GM12891 (cell line): ENCODE measurements around the gene MMP24.

Experiments
- DNase-seq: peaks from one replicate; pipeline ENCODE4 v3.0.0; 2011; ENCODE audit warnings: low spot score; ENCODE audit not compliant: insufficient read length
- FAIRE-seq: peaks from 2 replicates; lab custom pipeline; 2011; peaks lifted over from hg19 to GRCh38; lab: Jason Lieb, UNC
- PAX5 ChIP-seq: IDR thresholded peaks from 2 replicates; pipeline ENCODE4 v1.6.1; 2011; ENCODE audit warnings: low read length, moderate library complexity, mild to moderate bottlenecking; ENCODE audit not compliant: insufficient read depth, severe bottlenecking
- POLR2A ChIP-seq: IDR thresholded peaks from 2 replicates; pipeline ENCODE4 v1.6.1; 2011; ENCODE audit warnings: low read depth, low read length, control low read depth
- POLR2AphosphoS5 ChIP-seq: IDR thresholded peaks from 2 replicates; pipeline ENCODE4 v1.6.1; 2011; ENCODE audit warnings: low read depth, low read length, control low read depth
- POU2F2 ChIP-seq: IDR thresholded peaks from 2 replicates; pipeline ENCODE4 v1.6.1; 2011; ENCODE audit warnings: low read depth, mild to moderate bottlenecking, control low read depth, low read length, moderate library complexity
- SPI1 ChIP-seq: IDR thresholded peaks from 2 replicates; pipeline ENCODE4 v1.6.1; 2011; ENCODE audit warnings: low read depth, low read length, control low read depth
- TAF1 ChIP-seq: IDR thresholded peaks from 2 replicates; pipeline ENCODE4 v1.6.1; 2011; ENCODE audit warnings: low read depth, low read length, control low read depth

Gene MMP24

DNA sequence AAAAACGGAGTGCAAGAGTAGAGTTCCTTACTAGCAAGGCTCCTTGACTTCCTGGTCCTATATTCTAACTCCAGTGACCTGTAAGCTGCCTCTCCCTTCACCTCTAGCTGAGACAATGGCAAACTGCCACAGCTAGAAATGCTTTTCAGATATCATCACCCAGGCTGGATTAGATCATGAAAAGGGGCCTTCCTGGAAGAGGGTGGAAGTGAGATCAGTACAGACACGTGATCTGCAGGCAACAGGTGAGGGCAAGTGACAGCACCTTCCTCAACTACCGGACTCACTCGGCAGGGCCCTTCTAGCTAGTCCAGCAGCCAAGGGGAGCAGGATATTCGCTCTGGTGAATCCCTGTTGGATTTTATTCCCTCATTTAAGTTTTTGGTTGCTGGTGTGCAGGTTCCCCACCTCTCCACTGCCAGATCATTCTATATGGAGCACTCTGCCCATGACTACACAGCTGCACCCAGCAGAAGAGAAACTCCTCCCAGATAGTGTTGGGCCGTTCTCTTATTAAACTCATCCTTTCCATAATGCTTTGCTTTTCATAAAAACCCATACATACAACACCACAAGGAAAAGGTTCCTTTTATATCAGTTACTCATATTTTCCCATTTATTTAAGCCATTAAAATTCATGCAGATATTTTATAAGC is 92.1 kb downstream of the MMP24 start:
- TF ChIP-seq SPI1 (no peak), POLR2AphosphoS5 (no peak), PAX5 (no peak), POLR2A (no peak), TAF1 (no peak), POU2F2 (no peak)
- no peak for DNase-seq
- FAIRE-seq: no peak

DNA sequence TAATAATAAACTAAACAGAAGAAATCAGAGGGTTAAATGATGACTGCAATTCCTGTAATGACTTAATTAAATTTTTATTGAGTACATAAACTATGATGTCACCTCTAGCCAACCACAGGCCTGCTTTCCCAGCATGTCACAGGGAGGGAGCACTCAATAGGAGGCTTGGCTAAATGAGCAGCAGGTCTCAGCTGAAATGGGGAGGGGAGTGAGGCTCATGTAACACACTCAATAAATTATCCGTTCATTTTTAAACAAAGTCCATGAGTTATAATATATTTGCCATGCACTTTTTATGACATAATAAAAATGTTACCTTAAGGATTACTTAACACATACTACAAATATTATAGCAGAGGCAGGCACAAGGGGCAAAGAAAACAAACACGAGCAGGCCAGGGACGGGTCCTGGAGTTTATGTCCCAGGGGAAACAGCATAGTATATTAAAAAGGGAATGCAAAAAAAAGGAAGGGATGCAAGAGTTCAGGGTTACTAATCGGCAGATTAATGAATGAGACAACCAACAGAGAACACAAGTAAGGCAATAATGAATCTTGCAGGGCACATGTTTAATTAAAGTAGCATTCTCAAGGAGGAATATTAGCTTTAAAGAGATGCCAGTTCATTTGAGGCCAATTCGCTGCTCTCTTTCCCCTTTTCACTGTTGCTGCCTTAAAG is 92.8 kb downstream of the MMP24 start:
- no peak for DNase-seq
- TF ChIP-seq POLR2A: no peak
- TF ChIP-seq POU2F2: no peak
- FAIRE-seq: no peak

DNA sequence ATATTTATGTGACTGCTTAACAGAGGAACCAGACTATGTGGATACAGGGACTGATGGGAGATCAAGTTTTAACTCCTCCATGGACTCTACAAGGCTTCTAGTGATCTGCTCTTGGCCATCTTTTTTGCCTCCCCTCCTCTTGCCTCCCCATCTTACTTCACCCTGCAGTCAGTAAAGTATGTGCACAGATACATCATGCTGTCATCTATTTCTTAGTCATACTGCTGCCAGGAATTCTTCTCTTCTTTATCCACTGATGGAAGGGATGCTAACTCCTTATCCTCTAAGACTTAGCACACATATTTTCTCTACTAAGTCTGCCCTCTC is 93.3 kb downstream of the MMP24 start:
- FAIRE-seq: no peak
- DNase-seq: no peak
- TF ChIP-seq SPI1 (no peak), POU2F2 (no peak), PAX5 (no peak), POLR2A (no peak), TAF1 (no peak), POLR2AphosphoS5 (no peak)

DNA sequence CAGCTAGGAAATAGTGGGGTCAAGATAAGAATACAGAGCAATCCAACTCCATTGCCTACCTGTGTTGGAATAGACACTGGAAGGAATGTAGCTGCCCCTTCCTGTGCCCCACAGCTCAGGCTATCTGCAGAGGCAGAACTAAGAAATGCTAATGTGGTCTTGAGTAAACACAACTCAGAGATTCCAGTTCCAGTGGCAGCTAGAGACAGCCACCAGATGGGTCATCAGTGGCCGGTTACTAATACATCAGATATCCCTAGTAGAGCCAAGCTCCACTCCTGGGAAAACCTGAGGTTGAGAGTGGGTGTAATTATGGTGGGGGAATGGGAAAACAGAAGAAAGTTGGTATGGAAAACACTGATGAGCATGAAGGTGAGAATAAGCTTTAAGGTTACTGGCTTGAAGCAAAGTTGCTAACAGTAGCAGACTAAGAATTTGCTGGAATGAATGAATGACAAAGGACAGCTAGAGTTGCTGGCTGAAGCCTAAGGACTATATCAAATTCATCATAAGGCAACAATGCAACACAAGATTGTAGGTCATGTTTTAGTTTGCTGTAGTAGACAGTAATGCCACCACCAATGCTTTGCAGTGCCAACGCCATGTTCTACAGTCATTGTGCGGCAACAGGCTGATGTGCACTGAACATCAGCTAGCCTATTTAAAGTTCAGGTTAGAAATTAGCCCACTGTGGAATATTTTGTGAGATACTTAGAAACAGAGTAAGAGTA is 94.1 kb downstream of the MMP24 start:
- TF ChIP-seq POLR2A (no peak), PAX5 (no peak), SPI1 (no peak), POLR2AphosphoS5 (no peak), TAF1 (no peak), POU2F2 (no peak)
- FAIRE-seq: no peak
- DNase-seq: no peak

DNA sequence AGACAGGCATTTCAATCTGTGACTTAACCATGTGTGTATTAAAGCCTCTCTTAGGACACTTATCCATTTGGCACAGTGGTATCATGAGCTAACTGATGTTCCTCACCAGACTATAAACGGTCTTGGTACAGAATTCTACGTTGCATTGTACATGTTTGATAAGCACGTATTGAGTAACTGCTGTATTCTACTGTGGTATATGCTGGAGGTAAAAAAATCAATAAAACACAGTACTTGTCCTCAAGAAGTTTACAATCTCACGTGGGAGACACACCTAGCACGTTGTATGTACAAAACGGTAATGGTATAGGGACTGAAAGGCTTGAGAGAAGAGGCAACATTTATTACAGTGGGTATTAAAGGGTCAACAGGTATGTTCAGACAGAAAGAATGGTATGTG is 98.9 kb downstream of the MMP24 start:
- DNase-seq: no peak
- FAIRE-seq: no peak
- no peak for TF ChIP-seq SPI1
- no peak for TF ChIP-seq POLR2AphosphoS5
- TF ChIP-seq POU2F2: no peak
- TF ChIP-seq PAX5: no peak
- no peak for TF ChIP-seq POLR2A
- TF ChIP-seq TAF1: no peak

DNA sequence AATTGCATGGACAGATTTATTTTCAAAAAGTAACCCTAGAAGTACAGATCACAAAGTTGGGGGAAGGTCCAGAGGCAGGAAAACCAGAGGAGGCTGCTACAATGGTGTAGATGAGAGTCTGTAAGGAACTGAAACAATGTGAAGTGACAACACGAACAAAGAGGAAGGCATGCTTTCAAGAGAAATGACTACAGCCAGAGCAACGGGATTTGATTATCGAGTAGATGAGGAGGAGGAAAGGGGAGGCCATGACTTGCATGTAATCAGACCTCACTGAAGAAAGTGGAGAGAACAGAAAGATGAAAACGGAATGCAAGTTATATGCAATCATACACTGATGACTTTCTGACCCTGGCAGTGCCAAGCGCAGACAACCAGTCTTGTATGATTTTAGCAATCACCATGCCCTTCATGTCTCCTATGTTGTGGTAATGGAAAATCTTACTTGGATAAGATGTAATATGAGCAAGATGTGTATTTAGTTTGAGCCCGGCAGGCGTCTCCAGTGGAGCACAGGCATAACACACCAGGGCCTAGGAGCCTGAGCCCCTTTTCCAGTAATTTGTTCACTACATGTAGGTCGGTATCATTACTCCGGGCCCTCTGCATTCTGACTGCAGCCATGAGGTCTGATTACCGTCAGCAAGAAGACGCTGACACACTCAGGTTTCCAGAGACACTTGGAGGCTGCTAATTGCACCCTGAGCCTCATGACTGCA is 99.7 kb downstream of the MMP24 start:
- DNase-seq (no peak), FAIRE-seq (peak; percentile 16)
- TF ChIP-seq SPI1 (peak; percentile 89), PAX5 (no peak), POU2F2 (no peak), POLR2A (no peak), TAF1 (no peak), POLR2AphosphoS5 (no peak)
